HG03064 (cell line): ENCODE data around the gene ARHGEF4.

Experiments
- ATAC-seq: cut with Tn5 transposase; IDR thresholded peaks from one replicate; pipeline ENCODE4 v1.9.1; 2021; ENCODE audit warnings: low read depth; ENCODE audit not compliant: unreplicated experiment

ARHGEF4 gene

DNA sequence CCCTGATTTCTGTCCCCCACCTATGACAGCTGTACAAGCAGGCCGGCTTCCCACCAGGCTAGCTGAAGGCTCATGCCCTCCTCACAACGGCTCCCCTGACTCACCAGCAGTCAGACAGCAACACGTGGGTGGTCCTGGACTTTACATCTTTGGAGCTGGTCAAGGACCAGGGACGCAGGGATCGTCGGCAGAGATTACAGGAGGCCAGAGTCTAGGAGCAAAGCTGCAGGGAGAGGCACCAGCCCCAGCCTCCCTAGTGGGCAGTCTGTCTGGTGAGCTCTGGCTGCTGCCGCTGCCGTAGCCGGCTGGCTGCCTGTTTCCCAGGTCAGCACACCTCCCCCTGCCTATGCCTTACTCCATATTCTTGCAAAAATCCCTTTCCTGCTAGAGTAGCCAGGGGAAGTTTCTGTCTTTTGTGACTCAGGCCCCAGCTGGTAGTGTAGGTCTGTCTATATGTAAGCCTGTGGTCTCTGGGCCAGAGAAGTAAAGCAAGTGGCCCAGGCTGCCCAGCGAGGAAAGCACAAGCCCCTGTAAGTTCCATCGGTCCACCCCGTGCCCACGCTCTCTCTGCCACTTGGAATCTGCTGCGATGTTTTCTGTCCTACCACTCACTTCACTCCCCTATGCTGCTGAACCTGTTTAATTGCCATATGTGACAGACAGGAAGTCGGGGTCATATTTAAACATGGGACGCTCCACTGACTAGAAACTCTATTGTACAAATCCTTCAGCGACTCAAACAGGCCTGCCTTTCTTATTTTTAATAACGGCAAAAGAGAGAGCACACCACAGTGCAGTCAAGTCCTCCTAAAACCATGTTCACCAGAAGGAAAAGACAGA is 2.4 kb upstream of the ARHGEF4 start:
- ATAC-seq: no peak

- ATAC-seq: no peak
These were observed 1.6 kb upstream of the ARHGEF4 start for GRCh38 chr2:130834931-130835765.

- ATAC-seq: no peak
These were observed 1.0 kb upstream of the ARHGEF4 start for GRCh38 chr2:130835766-130836015.

- no peak for ATAC-seq
These were observed 579 bp downstream of the ARHGEF4 start for GRCh38 chr2:130837175-130837810.

- ATAC-seq: no peak
These were observed 1.3 kb downstream of the ARHGEF4 start for GRCh38 chr2:130837811-130838565.

DNA sequence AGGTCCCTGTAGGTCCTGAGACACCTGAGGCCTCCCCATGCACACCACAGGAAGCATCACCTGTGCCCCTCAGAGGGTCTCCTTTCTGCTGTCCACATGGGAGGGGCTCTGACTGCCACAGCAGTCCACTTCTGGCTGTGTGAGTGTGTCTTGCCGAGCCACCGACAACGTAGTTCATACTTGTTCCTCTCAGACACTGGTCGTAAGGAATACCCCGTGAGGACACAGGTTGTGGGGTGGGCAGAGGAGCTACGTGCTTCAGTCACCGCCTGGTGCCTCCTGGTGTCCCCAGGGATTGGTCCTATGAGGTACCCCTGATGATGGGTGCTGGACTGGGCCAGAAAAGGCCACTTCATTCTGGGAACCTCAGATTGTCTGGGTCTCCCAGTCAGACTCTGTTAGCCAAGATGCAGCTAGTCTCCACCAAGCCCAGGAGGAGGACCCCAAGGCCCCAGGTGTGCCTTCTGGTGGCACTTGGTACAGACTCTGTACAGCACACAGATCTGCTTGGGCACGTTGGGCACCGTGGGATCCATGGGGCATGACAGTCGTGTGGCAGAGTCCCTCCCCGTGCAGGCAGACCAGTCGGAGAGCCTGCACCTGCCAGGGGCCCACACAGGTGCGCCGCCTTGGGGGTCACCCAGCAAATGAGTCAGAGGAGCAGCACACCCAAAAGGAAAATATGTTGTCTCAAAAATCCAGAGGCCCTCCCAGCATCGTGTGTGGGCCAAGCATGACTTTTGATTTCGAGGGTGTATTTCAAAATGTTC is 2.5 kb downstream of the ARHGEF4 start:
- ATAC-seq: no peak

GRCh38 chr2:130840506-130840905 is 3.8 kb downstream of the ARHGEF4 start:
- no peak for ATAC-seq

DNA sequence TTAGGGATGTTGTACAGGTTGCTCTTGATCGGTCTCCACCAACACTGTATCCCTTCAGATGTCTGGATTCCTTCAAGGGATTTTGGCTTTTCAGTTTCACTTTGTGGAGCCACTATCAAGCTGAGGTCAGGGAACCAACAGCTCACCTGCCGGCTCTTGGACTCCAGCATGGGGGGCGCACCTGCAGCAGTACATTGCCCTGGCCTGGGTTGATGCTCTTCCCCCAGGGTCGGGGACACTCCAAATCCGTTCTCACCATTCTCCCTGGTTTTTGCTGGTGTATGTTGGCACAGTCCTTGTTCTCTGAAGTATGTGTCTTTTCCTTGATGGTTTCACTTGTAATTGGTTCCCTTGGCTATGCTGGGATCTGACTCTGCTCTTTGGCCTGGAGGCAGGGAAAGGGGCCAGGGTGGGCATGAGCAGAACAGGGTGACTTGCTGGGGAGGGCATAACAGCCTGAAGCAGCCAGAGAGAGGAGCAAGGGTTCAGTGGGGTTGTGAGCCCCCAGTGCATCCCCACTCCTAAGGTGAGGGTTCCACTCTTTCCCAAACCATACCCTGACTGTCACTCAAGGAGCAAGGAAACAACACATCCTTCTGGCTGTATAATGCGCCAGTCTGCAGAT is 5.1 kb downstream of the ARHGEF4 start:
- ATAC-seq: no peak

DNA sequence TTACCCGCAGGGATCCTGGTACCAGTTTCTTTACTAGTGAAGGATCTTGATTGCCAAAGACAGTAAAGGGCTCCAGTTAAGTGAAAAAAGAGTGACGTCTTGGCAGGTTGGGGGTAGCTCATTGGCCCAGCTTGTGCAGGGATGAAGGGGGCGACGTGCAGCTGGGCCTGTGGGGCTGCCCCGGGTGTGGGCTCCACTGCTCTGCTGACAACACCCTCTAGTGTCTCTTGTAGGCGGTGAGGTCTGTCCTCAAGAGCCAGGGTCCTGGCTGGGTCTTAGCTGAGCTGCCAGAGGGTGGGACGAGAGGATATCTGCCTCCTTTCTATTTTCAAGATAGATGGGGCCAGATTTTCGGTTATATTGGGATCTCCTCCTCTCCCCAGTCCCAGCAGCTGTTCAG is 6.1 kb downstream of the ARHGEF4 start:
- ATAC-seq: no peak

GRCh38 chr2:130843321-130843985 is 6.7 kb downstream of the ARHGEF4 start:
- ATAC-seq: no peak

- ATAC-seq: no peak
These were observed 7.4 kb downstream of the ARHGEF4 start for GRCh38 chr2:130844161-130844560.

GRCh38 chr2:130845505-130846085 is 8.9 kb downstream of the ARHGEF4 start:
- ATAC-seq: no peak

GRCh38 chr2:130846233-130846632 is 9.5 kb downstream of the ARHGEF4 start:
- no peak for ATAC-seq

DNA sequence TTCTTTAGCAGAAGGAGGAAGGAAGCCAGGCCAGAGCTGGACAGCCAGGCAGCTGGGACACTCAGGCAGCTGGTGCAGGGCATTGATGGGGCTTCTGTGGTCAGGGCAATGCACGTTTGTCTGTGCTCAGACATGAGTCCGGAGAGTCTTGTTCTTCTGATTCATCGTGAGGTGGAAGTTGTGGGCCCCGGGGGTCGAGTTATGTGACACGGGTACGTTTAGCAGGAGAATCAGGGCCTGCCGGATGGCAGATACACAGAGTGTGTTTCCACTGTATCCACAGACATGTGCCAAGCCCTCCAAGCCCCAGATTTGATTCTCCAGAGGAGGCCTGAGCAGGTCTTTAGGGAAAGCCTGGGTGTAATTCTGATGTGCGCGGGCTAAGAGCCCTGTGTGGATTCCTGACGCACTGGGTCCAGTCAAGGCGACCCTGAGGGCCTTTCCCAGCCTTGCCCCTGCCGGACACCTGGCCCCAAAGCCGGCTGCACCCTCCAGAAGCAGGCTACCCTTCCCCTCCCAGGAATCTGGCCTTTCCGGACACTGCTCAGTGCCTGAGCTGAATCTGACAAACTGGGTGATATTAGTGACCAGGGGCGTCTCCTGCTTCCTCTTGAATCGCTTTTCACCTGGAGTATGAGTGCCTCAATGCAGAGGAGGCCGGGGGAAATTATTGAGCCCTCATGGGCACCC is 10.1 kb downstream of the ARHGEF4 start:
- no peak for ATAC-seq

GRCh38 chr2:130847776-130848525 is 11.2 kb downstream of the ARHGEF4 start:
- no peak for ATAC-seq

DNA sequence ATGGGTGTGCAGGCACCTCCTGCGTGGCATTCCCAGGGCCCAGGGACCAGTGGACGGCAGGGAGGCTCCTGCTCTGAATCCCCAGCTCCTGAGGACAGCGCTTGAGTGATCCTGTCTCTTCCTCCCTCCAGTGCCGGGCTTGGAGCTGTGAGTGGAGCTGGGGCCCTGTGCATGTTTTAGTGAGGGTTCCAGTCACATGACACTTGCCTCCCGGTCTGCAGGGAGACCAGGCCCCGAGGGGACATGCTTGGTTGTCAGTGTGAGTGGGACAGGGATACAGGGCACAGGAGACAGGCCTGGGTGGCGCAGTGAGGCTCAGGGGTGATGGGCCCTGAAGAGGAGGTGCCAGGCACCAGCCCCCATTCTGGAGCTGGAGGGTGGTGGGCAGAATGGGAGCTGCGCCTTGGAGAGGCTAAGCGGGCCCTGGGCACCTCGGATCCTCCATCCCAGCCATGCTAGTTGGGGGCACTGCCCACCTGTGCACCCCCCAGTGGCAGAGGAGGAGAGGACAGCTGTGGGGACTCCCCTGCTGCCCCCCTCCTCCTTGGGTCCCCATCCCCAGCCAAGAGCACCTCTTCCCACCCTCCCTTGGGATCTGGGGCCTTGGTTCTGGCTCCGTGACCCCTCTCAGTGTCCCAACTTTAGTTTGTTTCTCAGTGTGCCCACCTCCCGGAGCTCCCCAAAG is 12.0 kb downstream of the ARHGEF4 start:
- no peak for ATAC-seq
